ENCODE measurements around the gene SSBP3.
"Not testable (repeated sequence)": the region's sequence is repeated elsewhere in the genome, so short reads cannot be mapped to it uniquely, and the experiment has no call there.

SSBP3 gene

GRCh38 chr1:54241364-54241763 is 164.8 kb downstream of the SSBP3 start:
- H4K20me1 ChIP-seq = peaks cover 0 to 17% (median 0%) of the 10 kb centered on the region in 11 experiments; a peak in 2 of 22 replicates
- no peak for TF ChIP-seq Cebpa-rat (IDR thresholded peaks at IDR 0.05)
- peaks cover 8 to 49% (median 27%) of the 10 kb centered on the region in 10 experiments; a peak in 19 of 20 replicates for H3K4me1 ChIP-seq
- no peaks in the 10 kb centered on the region for H3K27me3 ChIP-seq
- H3K36me3 ChIP-seq = peaks cover 25 to 94% (median 87%) of the 10 kb centered on the region in 11 experiments
- peak overlapping the region in 9 of 11 experiments; percentile 2 to 37 (median 25); a peak in 10 of 22 replicates for H3K4me2 ChIP-seq
- peak overlapping the region in 9 of 11 experiments; percentile 35 to 58 (median 46); a peak in 17 of 22 replicates for H3K27ac ChIP-seq
- peak overlapping the region in 4 of 11 experiments; percentile 3 to 46 (median 23); a peak in 2 of 22 replicates for H3K9ac ChIP-seq
- no peak overlapping the region for H3K4me3 ChIP-seq
- no peaks in the 10 kb centered on the region for H3K9me3 ChIP-seq (replicated peaks in 1 of 11)

- Histone ChIP-seq H3K27ac (peak overlapping the region in 5 of 11 experiments; percentile 19 to 58 (median 54); a peak in 5 of 22 replicates), H3K27me3 (no peaks in the 10 kb centered on the region)
Measured at GRCh38 chr1:54240741-54241335, 165.4 kb downstream of the SSBP3 start.

GRCh38 chr1:54239631-54240031 is 166.6 kb downstream of the SSBP3 start:
- no peaks in the 10 kb centered on the region for H3K27me3 ChIP-seq
- H3K9me3 ChIP-seq (replicated peaks in 1 of 11) = no peaks in the 10 kb centered on the region
- H3K4me3 ChIP-seq = no peak overlapping the region
- peak overlapping the region in 8 of 11 experiments; percentile 25 to 85 (median 65); a peak in 12 of 22 replicates for H3K27ac ChIP-seq
- H3K4me1 ChIP-seq = peaks cover 19 to 64% (median 37%) of the 10 kb centered on the region in 10 experiments
- peak overlapping the region in 2 of 11 experiments; percentile 43 to 58; a peak in 3 of 22 replicates for H3K9ac ChIP-seq
- H3K4me2 ChIP-seq = peak overlapping the region in 5 of 11 experiments; percentile 2 to 74 (median 72); a peak in 9 of 22 replicates
- TF ChIP-seq Cebpa-rat (IDR thresholded peaks at IDR 0.05) = no peak
- H4K20me1 ChIP-seq = peaks cover 0 to 1% (median 0%) of the 10 kb centered on the region in 11 experiments; a peak in 3 of 22 replicates
- peaks cover 28 to 84% (median 76%) of the 10 kb centered on the region in 11 experiments for H3K36me3 ChIP-seq

More at GRCh38 chr1:54240741-54241335, 165.4 kb downstream of the SSBP3 start:
- Histone ChIP-seq H3K4me2 (no peak overlapping the region; a peak in 1 of 22 replicates), H3K4me3 (no peak overlapping the region), H3K9me3 (replicated peaks in 1 of 11) (no peaks in the 10 kb centered on the region), H3K4me1 (peaks cover 9 to 52% (median 28%) of the 10 kb centered on the region in 10 experiments), H3K36me3 (peaks cover 28 to 94% (median 87%) of the 10 kb centered on the region in 11 experiments), H3K9ac (no peak overlapping the region), H4K20me1 (peaks cover 0 to 14% (median 0%) of the 10 kb centered on the region in 11 experiments; a peak in 2 of 22 replicates)
- TF ChIP-seq Cebpa-rat (IDR thresholded peaks at IDR 0.05) = no peak

GRCh38 chr1:54239035-54239383 is 167.2 kb downstream of the SSBP3 start:
- Histone ChIP-seq H3K4me3 (no peak overlapping the region), H4K20me1 (no peaks in the 10 kb centered on the region; a peak in 2 of 22 replicates), H3K9me3 (replicated peaks in 1 of 11) (no peaks in the 10 kb centered on the region), H3K27ac (peak overlapping the region in 8 of 11 experiments; percentile 25 to 85 (median 65); a peak in 13 of 22 replicates), H3K4me1 (peaks cover 23 to 69% (median 42%) of the 10 kb centered on the region in 10 experiments), H3K36me3 (peaks cover 28 to 79% (median 72%) of the 10 kb centered on the region in 11 experiments), H3K27me3 (no peaks in the 10 kb centered on the region), H3K4me2 (peak overlapping the region in 7 of 11 experiments; percentile 46 to 74 (median 65); a peak in 10 of 22 replicates), H3K9ac (peak overlapping the region in 6 of 11 experiments; percentile 31 to 58 (median 50); a peak in 8 of 22 replicates)
- no peak for TF ChIP-seq Cebpa-rat (IDR thresholded peaks at IDR 0.05)

GRCh38 chr1:54238353-54239034 is 167.7 kb downstream of the SSBP3 start:
- Histone ChIP-seq H3K4me1 (peaks cover 23 to 69% (median 42%) of the 10 kb centered on the region in 10 experiments), H3K4me2 (peak overlapping the region in 7 of 11 experiments; percentile 46 to 74 (median 65); a peak in 12 of 22 replicates), H3K27ac (peak overlapping the region in 8 of 11 experiments; percentile 40 to 85 (median 65); a peak in 15 of 22 replicates), H3K27me3 (no peaks in the 10 kb centered on the region), H3K4me3 (no peak overlapping the region), H4K20me1 (no peaks in the 10 kb centered on the region; a peak in 2 of 22 replicates), H3K9me3 (replicated peaks in 1 of 11) (no peaks in the 10 kb centered on the region), H3K9ac (peak overlapping the region in 6 of 11 experiments; percentile 31 to 58 (median 50); a peak in 8 of 22 replicates), H3K36me3 (peaks cover 28 to 73% (median 68%) of the 10 kb centered on the region in 11 experiments)
- peak in 7 of 11 experiments; percentile 19 to 82 (median 60); a peak in 10 of 22 replicates for TF ChIP-seq Cebpa-rat (IDR thresholded peaks at IDR 0.05)

- Histone ChIP-seq H3K36me3 (peaks cover 23 to 64% (median 59%) of the 10 kb centered on the region in 11 experiments), H3K9ac (peak overlapping the region in 1 of 11 experiments; percentile 16; a peak in 1 of 22 replicates), H3K4me3 (no peak overlapping the region), H3K4me1 (peaks cover 23 to 68% (median 42%) of the 10 kb centered on the region in 10 experiments), H3K4me2 (peak overlapping the region in 4 of 11 experiments; percentile 51 to 74 (median 72); a peak in 6 of 22 replicates), H3K9me3 (replicated peaks in 1 of 11) (peaks cover 0 to 8% (median 0%) of the 10 kb centered on the region in 11 experiments; a peak in 5 of 22 replicates), H3K27me3 (no peaks in the 10 kb centered on the region), H3K27ac (peak overlapping the region in 7 of 11 experiments; percentile 54 to 85 (median 66); a peak in 12 of 22 replicates), H4K20me1 (no peaks in the 10 kb centered on the region; a peak in 2 of 22 replicates)
- no peak for TF ChIP-seq Cebpa-rat (IDR thresholded peaks at IDR 0.05)
Measured at GRCh38 chr1:54237586-54237985, 168.6 kb downstream of the SSBP3 start.

- peaks cover 0 to 14% (median 0%) of the 10 kb centered on the region in 11 experiments; a peak in 6 of 22 replicates for H3K9me3 ChIP-seq (replicated peaks in 1 of 11)
- H3K4me1 ChIP-seq = peaks cover 41 to 69% (median 56%) of the 10 kb centered on the region in 10 experiments
- peaks cover 23 to 45% (median 34%) of the 10 kb centered on the region in 11 experiments for H3K36me3 ChIP-seq
- no peak for TF ChIP-seq Cebpa-rat (IDR thresholded peaks at IDR 0.05)
- peak overlapping the region in 10 of 11 experiments; percentile 6 to 66 (median 54); a peak in 16 of 22 replicates for H3K4me2 ChIP-seq
- peaks cover 0 to 7% (median 0%) of the 10 kb centered on the region in 11 experiments; a peak in 4 of 22 replicates for H4K20me1 ChIP-seq
- H3K4me3 ChIP-seq = no peak overlapping the region
- H3K27me3 ChIP-seq = no peaks in the 10 kb centered on the region
- peak overlapping the region in 7 of 11 experiments; percentile 31 to 58 (median 48); a peak in 12 of 22 replicates for H3K27ac ChIP-seq
- H3K9ac ChIP-seq = peak overlapping the region in 2 of 11 experiments; percentile 29 to 33; a peak in 1 of 22 replicates
Measured at GRCh38 chr1:54234284-54234683, 171.9 kb downstream of the SSBP3 start.

GRCh38 chr1:54233196-54233595 is 173.0 kb downstream of the SSBP3 start:
- H3K27me3 ChIP-seq, H3K27ac ChIP-seq, H3K9ac ChIP-seq, H3K4me3 ChIP-seq, H3K4me2 ChIP-seq: not testable (repeated sequence)
- Histone ChIP-seq H3K36me3 (peaks cover 20 to 43% (median 30%) of the 10 kb centered on the region in 11 experiments; a peak in 21 of 22 replicates), H3K9me3 (replicated peaks in 1 of 11) (peaks cover 0 to 14% (median 0%) of the 10 kb centered on the region in 11 experiments; a peak in 6 of 22 replicates), H3K4me1 (peaks cover 47 to 69% (median 61%) of the 10 kb centered on the region in 10 experiments), H4K20me1 (peaks cover 0 to 18% (median 0%) of the 10 kb centered on the region in 11 experiments; a peak in 6 of 22 replicates)

Data from BLaER1 treated with 17β-estradiol and CSF1 and Interleukin-3, amounts not matched to agents 10 nM and 100 nM (cell line).